ENCODE measurements around the gene PPP1R16B. TPM values are rescaled to one million over a fixed set of nuclear protein-coding genes. Genes with fewer than 3 reads are reported as not detected.

The PPP1R16B gene
- total RNA-seq, 2 experiments from 2014 or later = 72.9 to 73.4 TPM

DNA sequence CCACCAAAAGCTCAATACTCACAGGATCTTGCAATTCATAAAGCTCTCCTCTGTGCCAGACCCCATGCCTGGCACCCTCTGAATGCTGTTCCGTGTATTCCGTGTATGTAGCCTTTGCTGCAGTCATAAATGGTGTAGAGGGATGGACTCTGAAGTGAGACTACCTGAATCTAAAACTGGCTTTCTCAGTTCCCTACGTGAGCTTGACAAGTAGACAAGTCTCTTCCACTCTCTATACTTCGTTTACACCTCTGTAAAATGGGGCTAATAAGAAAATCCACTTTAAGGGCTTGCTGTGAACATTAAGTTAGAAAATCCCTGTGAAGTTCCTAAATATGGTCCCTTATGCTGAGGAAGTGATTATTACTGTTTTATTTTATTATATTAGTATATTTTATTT, 31.5 kb downstream of the PPP1R16B start:
- ATAC-seq (ENCODE audit: low read depth) = no peak
- H3K9me3 Mint-ChIP-seq = no peaks in the 10 kb centered on the region
- POLR2A ChIA-PET = no interaction called here
- no peak overlapping the region for H3K4me3 Mint-ChIP-seq
- peaks cover 44% of the 10 kb centered on the region for H3K36me3 Mint-ChIP-seq
- H3K27me3 Mint-ChIP-seq = no peaks in the 10 kb centered on the region
- no peak for DNase-seq
- H3K4me1 Mint-ChIP-seq = peaks cover 41% of the 10 kb centered on the region
- H3K27ac Mint-ChIP-seq = no peak overlapping the region

DNA sequence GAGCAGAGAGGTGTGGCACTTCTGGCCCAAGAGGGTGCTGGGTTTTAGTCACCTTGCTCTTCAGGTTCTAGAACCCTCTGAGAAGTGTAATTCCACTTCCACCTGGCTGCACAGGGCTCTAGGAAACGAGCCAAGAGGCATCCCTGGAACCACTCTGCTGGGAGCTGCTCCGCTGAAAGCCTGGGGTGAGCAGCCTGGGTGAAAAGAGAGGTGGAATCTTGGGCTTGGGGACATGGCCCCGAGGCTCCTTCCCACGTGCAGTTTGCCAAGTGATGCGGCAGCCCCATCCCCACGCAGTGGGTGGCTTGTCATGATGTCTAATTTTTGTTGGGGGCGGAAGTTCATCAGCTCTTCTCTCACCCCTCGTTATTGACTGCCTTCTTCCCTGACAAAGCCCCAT, 32.8 kb downstream of the PPP1R16B start:
- no peaks in the 10 kb centered on the region for H3K27me3 Mint-ChIP-seq
- POLR2A ChIA-PET = no interaction called here
- peaks cover 43% of the 10 kb centered on the region for H3K4me1 Mint-ChIP-seq
- DNase-seq (no peak), ATAC-seq (ENCODE audit: low read depth) (no peak)
- no peak overlapping the region for H3K4me3 Mint-ChIP-seq
- H3K27ac Mint-ChIP-seq = no peak overlapping the region
- peaks cover 40% of the 10 kb centered on the region for H3K36me3 Mint-ChIP-seq
- no peaks in the 10 kb centered on the region for H3K9me3 Mint-ChIP-seq

DNA sequence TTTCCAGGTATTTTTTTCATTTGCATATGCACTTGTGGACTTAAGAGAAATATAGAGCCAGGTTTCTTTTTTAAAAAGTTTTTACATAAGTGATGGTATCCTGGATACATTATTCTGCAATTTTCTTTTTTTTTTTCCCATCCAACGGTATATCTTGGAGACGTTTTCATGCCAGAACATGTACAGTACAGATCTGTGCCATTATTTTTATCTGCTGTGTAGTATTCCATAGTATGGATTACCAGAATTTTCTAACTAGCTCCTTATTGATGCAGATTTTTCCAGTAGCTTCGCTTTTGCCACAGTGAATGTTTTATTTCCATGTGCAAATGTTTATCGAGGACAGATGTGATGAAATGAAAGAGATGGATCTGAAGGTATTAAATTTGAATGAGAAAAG, 34.1 kb downstream of the PPP1R16B start:
- no peak overlapping the region for H3K27ac Mint-ChIP-seq
- no peaks in the 10 kb centered on the region for H3K9me3 Mint-ChIP-seq
- H3K4me1 Mint-ChIP-seq = peaks cover 41% of the 10 kb centered on the region
- peaks cover 39% of the 10 kb centered on the region for H3K36me3 Mint-ChIP-seq
- no peaks in the 10 kb centered on the region for H3K27me3 Mint-ChIP-seq
- ATAC-seq (ENCODE audit: low read depth) (no peak), DNase-seq (no peak)
- H3K4me3 Mint-ChIP-seq = no peak overlapping the region
- POLR2A ChIA-PET = interaction anchor here (2.1 kb wide), 1 partner anchor 34 kb away, joined by 10 read pairs; the partner anchor contains the start of gene PPP1R16B

DNA sequence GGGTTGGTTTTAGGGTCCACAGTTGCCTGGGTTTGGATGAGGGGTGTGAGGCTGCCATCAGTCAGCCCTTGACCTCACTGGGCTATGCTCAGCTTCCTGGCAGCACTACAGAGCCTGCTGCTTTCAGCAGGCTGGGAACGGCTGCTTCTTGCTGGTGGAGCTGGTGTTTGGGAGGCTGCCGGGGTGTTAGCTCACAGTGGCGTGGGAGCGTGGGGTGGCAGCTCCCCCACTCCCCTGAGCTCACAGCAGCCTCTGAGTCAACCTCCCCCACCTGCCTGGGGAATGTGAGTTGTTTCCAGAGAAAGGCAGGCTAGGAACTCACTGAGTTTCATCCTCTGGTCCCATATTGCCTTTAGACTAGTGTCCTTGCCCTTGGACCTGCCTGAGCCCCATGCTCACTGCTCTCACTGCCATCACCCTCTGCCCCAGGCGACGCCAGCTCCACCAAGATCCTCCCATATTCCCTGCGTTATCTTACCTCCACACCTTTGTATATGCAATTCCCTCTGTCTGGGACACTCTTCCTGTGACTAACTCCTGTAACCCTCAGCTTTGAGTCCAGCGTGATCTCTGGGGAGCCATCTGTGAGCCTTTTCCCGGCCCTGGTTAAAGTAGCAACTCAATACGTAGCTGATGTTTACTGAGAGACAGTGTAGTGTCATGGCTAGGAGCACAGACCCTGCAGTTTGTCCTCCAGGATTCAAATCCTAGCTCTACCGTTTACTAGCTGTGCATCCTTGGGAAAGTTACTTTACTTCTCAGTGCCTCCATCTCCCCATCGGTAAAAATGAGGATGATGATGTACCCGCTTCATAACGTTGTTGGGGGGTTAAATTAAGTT, 34.8 kb downstream of the PPP1R16B start:
- H3K36me3 Mint-ChIP-seq = peaks cover 41% of the 10 kb centered on the region

DNA sequence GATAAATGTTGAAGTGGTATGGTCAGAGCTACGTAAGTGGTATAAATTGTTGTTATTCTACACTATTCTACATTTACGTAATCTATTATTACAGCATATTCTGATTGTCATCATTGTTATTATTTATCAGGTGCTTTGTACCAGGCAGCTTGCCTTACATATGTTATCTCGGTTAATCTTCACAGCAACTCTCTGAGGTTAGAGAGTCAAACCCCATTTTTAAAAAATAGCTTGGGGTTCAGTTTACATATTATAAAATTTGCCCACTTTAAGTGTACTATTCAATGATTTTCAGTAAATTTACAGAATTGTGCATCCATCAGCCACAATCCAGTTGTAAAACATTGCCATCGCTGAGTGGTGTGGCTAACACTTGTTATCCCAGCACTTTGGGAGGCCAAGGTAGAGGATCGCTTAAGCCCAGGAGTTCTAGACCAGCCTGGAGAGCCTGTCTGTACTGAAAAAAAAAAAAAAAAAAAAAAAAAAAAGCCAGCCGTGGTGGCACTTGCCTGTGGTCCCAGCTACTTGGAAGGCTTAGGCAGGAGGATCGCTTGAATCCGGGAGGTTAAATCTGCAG, 35.5 kb downstream of the PPP1R16B start:
- POLR2A ChIA-PET = interaction anchor here (1.1 to 2.1 kb wide), 3 partner anchors 32 to 36 kb away, joined by 5 to 10 read pairs (median 10); partner anchors contain the start of gene PPP1R16B
- Mint-ChIP-seq H3K36me3 (peaks cover 47% of the 10 kb centered on the region), H3K4me3 (no peak overlapping the region), H3K4me1 (peaks cover 54% of the 10 kb centered on the region), H3K27me3 (no peaks in the 10 kb centered on the region), H3K9me3 (no peaks in the 10 kb centered on the region), H3K27ac (peak overlapping the region; percentile 83)
- DNase-seq (no peak), ATAC-seq (ENCODE audit: low read depth) (no peak)

More for the DNA sequence above, 34.8 kb downstream of the PPP1R16B start:
- DNase-seq (no peak), ATAC-seq (ENCODE audit: low read depth) (no peak)
- H3K27me3 Mint-ChIP-seq = no peaks in the 10 kb centered on the region
- no peak overlapping the region for H3K4me3 Mint-ChIP-seq
- peak overlapping the region; percentile 75 for H3K27ac Mint-ChIP-seq
- H3K9me3 Mint-ChIP-seq = no peaks in the 10 kb centered on the region
- H3K4me1 Mint-ChIP-seq = peaks cover 47% of the 10 kb centered on the region
- POLR2A ChIA-PET = interaction anchor here (1.1 to 2.1 kb wide), 3 partner anchors 33 to 35 kb away, joined by 5 to 10 read pairs (median 10); partner anchors contain the start of gene PPP1R16B

DNA sequence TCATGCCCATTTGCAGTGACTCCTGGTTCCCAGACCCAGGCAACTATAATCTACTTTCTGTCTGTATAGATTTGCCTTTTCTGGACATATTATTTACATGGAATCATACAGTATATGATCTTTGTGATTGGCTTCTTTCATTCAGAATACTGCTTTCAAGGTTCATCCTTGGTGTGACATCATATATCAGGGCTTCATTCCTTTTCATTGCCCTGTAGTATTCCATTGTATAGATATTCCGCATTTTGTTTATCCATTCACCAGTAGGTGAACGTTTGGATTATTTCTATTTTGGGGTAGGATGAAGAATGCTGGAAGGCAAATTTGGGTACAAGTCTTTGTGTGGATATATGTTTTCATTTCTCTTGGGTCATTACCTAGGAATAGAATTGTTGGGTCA, 36.1 kb downstream of the PPP1R16B start:
- ATAC-seq (ENCODE audit: low read depth) = no peak
- Mint-ChIP-seq H3K36me3 (peaks cover 52% of the 10 kb centered on the region), H3K27me3 (no peaks in the 10 kb centered on the region)

DNA sequence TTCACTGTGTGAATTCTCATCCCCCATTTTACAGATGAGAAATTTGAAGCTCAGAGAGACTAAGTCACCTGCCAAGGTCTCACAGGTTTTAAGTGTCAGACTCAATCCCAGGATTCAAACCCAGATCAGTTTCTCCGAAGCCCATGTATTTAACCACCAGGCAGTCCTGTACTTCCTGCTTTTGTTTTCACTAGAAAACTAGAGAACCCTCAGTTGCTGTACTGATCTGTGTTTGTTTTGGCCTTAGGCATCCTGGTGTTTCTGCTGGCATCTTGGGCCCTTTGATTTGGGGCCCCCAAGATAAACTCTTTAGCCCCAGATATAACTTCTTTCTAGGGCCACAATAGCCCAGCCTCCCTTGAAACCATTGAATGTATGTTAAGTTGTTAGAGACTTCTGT, 36.5 kb downstream of the PPP1R16B start:
- H3K27ac Mint-ChIP-seq = peak overlapping the region; percentile 83
- peaks cover 50% of the 10 kb centered on the region for H3K36me3 Mint-ChIP-seq
- peaks cover 54% of the 10 kb centered on the region for H3K4me1 Mint-ChIP-seq
- ATAC-seq (ENCODE audit: low read depth) (peak; percentile 66), DNase-seq (no peak)
- H3K27me3 Mint-ChIP-seq = no peaks in the 10 kb centered on the region
- no peaks in the 10 kb centered on the region for H3K9me3 Mint-ChIP-seq
- peak overlapping the region; percentile 72 for H3K4me3 Mint-ChIP-seq
- POLR2A ChIA-PET = interaction anchor here (1.3 to 2.5 kb wide), 4 partner anchors 31 to 120 kb away, joined by 3 to 10 read pairs (median 6); partner anchors contain the start of gene DHX35

More for the DNA sequence above, 36.1 kb downstream of the PPP1R16B start:
- POLR2A ChIA-PET = interaction anchor here (1.5 to 2.1 kb wide), 3 partner anchors 31 to 41 kb away, joined by 4 to 10 read pairs (median 10); partner anchors contain the start of gene PPP1R16B
- no peak for DNase-seq
- Mint-ChIP-seq H3K27ac (peak overlapping the region; percentile 83), H3K4me1 (peaks cover 54% of the 10 kb centered on the region), H3K9me3 (no peaks in the 10 kb centered on the region), H3K4me3 (peak overlapping the region; percentile 72)

DNA sequence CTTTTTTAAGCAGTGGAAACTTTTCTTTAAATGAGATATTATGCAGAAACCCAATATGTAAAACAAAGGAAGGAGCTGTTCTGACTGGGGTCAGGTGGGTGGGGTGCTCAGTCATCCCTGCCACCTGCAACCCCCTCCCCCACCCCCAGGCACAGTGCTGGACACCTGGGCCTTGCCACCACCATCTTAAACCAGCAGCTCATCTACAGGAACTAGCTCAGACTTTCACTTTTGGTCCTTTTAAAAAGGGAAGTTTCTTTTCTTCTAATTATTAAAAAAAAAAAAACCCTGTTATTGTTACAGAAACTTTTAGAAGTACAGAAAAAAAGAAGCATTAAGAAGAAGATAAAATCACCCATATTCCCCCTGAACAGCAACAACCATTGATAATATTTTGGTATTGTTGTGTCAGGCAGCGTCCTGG, 37.1 kb downstream of the PPP1R16B start:
- peaks cover 57% of the 10 kb centered on the region for H3K4me1 Mint-ChIP-seq
- H3K4me3 Mint-ChIP-seq = peak overlapping the region; percentile 72
- no peak for DNase-seq
- peak overlapping the region; percentile 71 for H3K27ac Mint-ChIP-seq
- POLR2A ChIA-PET = interaction anchor here (0.8 to 2.5 kb wide), 5 partner anchors 9 to 120 kb away, joined by 3 to 9 read pairs (median 4); partner anchors contain the start of genes DHX35 and PPP1R16B
- peaks cover 54% of the 10 kb centered on the region for H3K36me3 Mint-ChIP-seq
- ATAC-seq (ENCODE audit: low read depth) = peak; percentile 56
- no peaks in the 10 kb centered on the region for H3K9me3 Mint-ChIP-seq
- H3K27me3 Mint-ChIP-seq = no peaks in the 10 kb centered on the region

DNA sequence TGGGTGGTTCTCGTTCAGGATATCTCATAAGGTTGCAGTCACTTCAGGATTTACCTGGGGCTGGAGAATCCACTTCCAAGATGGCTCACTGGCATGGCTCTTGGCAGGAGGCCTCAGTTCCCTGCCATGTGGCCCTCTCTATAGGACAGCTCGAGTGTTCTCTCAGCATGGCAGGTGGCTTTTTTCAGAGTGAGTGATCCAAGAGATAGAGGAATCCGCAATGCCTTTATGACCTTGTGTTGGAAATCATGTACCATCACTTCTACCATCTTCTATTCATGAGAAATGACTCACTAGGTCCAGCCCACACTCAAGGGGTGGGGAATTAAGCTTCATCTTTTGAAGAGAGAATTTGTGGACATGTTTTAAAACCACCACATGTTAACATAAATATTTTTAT, 37.8 kb downstream of the PPP1R16B start:
- H3K4me1 Mint-ChIP-seq = peaks cover 58% of the 10 kb centered on the region
- POLR2A ChIA-PET = interaction anchor here (0.6 to 2.5 kb wide), 4 partner anchors 10 to 119 kb away, joined by 3 to 9 read pairs (median 3); partner anchors contain the start of gene DHX35
- ATAC-seq (ENCODE audit: low read depth) (no peak), DNase-seq (no peak)
- H3K36me3 Mint-ChIP-seq = peaks cover 53% of the 10 kb centered on the region
- peak overlapping the region; percentile 72 for H3K4me3 Mint-ChIP-seq
- no peaks in the 10 kb centered on the region for H3K9me3 Mint-ChIP-seq
- H3K27me3 Mint-ChIP-seq = no peaks in the 10 kb centered on the region
- peak overlapping the region; percentile 58 for H3K27ac Mint-ChIP-seq

DNA sequence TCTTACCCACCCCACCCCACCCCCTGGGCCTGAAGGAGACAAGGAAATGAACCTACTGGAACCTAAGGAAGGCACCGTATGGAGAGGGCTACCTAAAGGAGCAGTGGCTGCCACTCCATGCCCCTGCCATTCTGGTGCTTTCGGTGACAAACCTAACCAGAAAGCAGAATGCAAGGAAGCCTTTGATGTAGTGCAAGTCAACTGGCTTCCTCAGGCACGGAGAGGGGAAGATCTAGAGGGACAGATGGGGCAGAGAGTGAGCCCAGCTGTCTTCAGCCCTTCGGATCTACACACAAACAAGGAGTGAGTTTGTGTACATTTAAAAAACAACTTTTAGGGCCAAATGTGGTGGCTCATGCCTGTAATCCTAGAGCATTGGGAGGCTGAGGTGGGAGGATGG, 39.5 kb downstream of the PPP1R16B start:
- no peak for DNase-seq
- POLR2A ChIA-PET = interaction anchor here (1.1 to 1.3 kb wide), 2 partner anchors 28 to 48 kb away, joined by 3 read pairs; no protein-coding TSS in a partner anchor
- H3K27me3 Mint-ChIP-seq = no peaks in the 10 kb centered on the region
- H3K4me3 Mint-ChIP-seq = peak overlapping the region; percentile 71
- H3K27ac Mint-ChIP-seq = peak overlapping the region; percentile 80
- H3K4me1 Mint-ChIP-seq = peaks cover 57% of the 10 kb centered on the region
- peaks cover 47% of the 10 kb centered on the region for H3K36me3 Mint-ChIP-seq
- no peaks in the 10 kb centered on the region for H3K9me3 Mint-ChIP-seq
- peak; percentile 60 for ATAC-seq (ENCODE audit: low read depth)

DNA sequence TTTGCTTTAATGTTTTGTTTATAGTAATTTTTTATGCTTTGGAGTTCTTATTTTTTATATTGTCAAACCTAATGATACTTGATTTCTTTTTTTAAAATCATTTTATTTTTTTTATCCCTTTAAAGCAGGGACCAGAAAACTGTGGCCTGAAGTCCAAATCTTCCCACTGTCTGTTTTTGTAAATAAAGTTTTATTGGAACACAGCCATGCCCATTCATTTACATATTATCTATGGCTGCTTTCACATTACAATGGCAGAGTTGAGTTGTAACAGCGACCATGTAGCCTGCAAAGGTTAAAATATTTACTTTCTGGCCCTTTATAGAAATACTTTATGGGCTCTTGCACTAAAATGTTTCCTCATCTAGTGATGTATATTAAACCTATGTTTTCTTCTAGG, 42.3 kb downstream of the PPP1R16B start:
- no peak for DNase-seq
- POLR2A ChIA-PET = no interaction called here
- Mint-ChIP-seq H3K4me3 (no peak overlapping the region), H3K27me3 (no peaks in the 10 kb centered on the region), H3K4me1 (peaks cover 35% of the 10 kb centered on the region), H3K9me3 (no peaks in the 10 kb centered on the region), H3K27ac (no peak overlapping the region), H3K36me3 (peaks cover 50% of the 10 kb centered on the region)
- ATAC-seq (ENCODE audit: low read depth) = no peak

DNA sequence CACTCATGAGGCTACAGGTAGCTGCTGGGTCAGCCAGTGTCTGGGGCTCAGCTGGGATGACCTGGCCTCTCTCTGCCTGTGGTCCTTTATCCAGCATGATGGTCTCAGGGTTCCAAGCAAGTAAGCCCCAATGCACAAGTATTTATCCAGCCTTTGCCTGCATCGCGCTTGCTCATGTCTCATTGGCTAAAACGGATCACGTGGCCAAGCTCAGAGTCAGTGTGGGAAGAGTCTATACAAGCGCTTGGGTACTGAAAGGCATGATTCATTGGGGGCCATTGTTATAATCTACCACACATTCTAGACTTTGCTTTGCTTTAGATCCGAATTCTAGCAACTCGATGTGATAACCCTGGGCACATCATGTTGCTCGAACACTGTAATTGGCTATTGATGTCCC, 48.3 kb downstream of the PPP1R16B start:
- DNase-seq (no peak), ATAC-seq (ENCODE audit: low read depth) (no peak)
- Mint-ChIP-seq H3K27ac (no peak overlapping the region), H3K27me3 (no peaks in the 10 kb centered on the region), H3K36me3 (peaks cover 45% of the 10 kb centered on the region), H3K4me3 (no peak overlapping the region), H3K4me1 (peaks cover 41% of the 10 kb centered on the region), H3K9me3 (no peaks in the 10 kb centered on the region)
- POLR2A ChIA-PET = no interaction called here

DNA sequence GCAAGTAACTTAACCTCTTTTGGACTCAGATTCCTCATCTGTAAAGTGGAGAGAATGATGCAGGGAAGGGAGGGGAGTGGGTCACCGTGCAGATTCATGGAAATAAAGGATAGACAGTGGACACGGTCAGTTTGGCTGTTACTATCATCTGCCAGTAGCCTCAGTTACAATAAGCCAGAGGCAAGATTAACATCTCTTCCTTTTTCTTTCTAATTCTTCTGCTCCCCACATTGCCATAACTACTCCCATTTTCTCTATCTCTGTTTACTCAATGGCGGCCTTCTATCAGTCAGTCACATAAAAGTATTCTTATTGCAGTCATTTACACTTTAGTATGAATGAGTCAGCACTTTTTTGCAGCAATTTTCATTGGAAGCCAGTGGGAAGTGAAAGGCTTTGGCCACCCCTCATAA, 49.2 kb downstream of the PPP1R16B start:
- Mint-ChIP-seq H3K4me1 (peaks cover 47% of the 10 kb centered on the region), H3K27ac (no peak overlapping the region), H3K27me3 (no peaks in the 10 kb centered on the region), H3K36me3 (peaks cover 41% of the 10 kb centered on the region), H3K4me3 (no peak overlapping the region), H3K9me3 (no peaks in the 10 kb centered on the region)
- POLR2A ChIA-PET = no interaction called here
- no peak for ATAC-seq (ENCODE audit: low read depth)
- DNase-seq = no peak

Measured in activated naive CD8-positive, alpha-beta T cell treated with anti-CD3 and anti-CD28 coated beads, Interleukin-2, amount 10 ng/mL, durations not matched to agents 7 days and 5 days (primary cell).